SK-N-SH (cell line): Measurements from ENCODE around the gene JAZF1. TPM values are rescaled to one million over a fixed set of nuclear protein-coding genes. Genes with fewer than 3 reads are reported as not detected.

Experiments
- CTCF ChIA-PET: fragments of 300-600, 350-600 bp; formaldehyde crosslinking; extraction: SDS; loops from one replicate; lab custom pipeline; 2021; lab: Yijun Ruan, JAX
- POLR2A ChIA-PET: fragments of 350-600 bp; sonication (Branson Sonifier 250); formaldehyde crosslinking; extraction: SDS; loops from one replicate; lab custom pipeline; 2020; ENCODE audit warnings: antibody characterized with exemption, inconsistent platforms; lab: Yijun Ruan, JAX
- DNase-seq: peaks from one replicate; pipeline ENCODE4 v3.0.0; 2012
- H2AFZ ChIP-seq: fragments of 200-600 bp; sonication (generic); 2 replicates; pipeline ENCODE4 v1.8.1; 2016; ENCODE audit warnings: antibody characterized with exemption, mild to moderate bottlenecking, low read depth
- H3F3A ChIP-seq: fragments of 200-600 bp; sonication (generic); replicated peaks from 2 replicates; pipeline ENCODE3; 2016; ENCODE audit warnings: antibody characterized with exemption, mild to moderate bottlenecking; ENCODE audit not compliant: insufficient read depth
- H3K27ac ChIP-seq, 2 experiments: fragments of 200-500 bp in 1 of 2; fragments of 200-600 bp in 1 of 2; sonication (Bioruptor generic) in 1 of 2; sonication (generic), shearing (Covaris generic) in 1 of 2; 2 replicates each; pipeline versions ENCODE4 v1.5.1 to v1.6.1; 2014 to 2016; ENCODE audit warnings: low read depth in 2 of 2, inconsistent platforms in 1 of 2, low read length in 1 of 2, mild to moderate bottlenecking in 1 of 2, mixed read lengths in 1 of 2
- H3K27me3 ChIP-seq: fragments of 200-600 bp; sonication (generic), shearing (Covaris generic); 2 replicates; pipeline ENCODE4 v1.6.1; 2016; ENCODE audit warnings: mixed run types; ENCODE audit not compliant: insufficient read depth
- H3K36me3 ChIP-seq, 2 experiments: fragments of 200-500 bp in 1 of 2; fragments of 200-600 bp in 1 of 2; sonication (Bioruptor generic) in 1 of 2; sonication (generic) in 1 of 2; replicated peaks in 1 of 2; 2 replicates each; pipeline versions ENCODE3 to v1.5.1; 2014 to 2016; ENCODE audit warnings: low read length in 1 of 2, mild to moderate bottlenecking in 1 of 2; ENCODE audit not compliant: insufficient read depth in 2 of 2, control insufficient read depth in 1 of 2
- H3K4me1 ChIP-seq, 2 experiments: fragments of 200-500 bp in 1 of 2; fragments of 200-600 bp in 1 of 2; sonication (Bioruptor generic) in 1 of 2; sonication (generic), shearing (Covaris generic) in 1 of 2; 2 replicates each; pipeline versions ENCODE4 v1.5.1 to v1.6.1; 2014 to 2016; ENCODE audit warnings: low read depth in 1 of 2, low read length in 1 of 2, mixed run types in 1 of 2; ENCODE audit not compliant: insufficient read depth in 2 of 2, control insufficient read depth in 1 of 2
- H3K4me2 ChIP-seq: fragments of 200-600 bp; sonication (generic), shearing (Covaris generic); 2 replicates; pipeline ENCODE4 v1.6.1; 2017; ENCODE audit warnings: mixed run types
- H3K4me3 ChIP-seq, 2 experiments: fragments of 200-500 bp in 1 of 2; fragments of 200-600 bp in 1 of 2; sonication (Bioruptor generic) in 1 of 2; sonication (generic), shearing (Covaris generic) in 1 of 2; 2 replicates each; pipeline versions ENCODE4 v1.5.1 to v1.8.1; 2014 to 2016; ENCODE audit warnings: low read depth in 2 of 2, inconsistent platforms in 1 of 2, low read length in 1 of 2, mild to moderate bottlenecking in 1 of 2, mixed read lengths in 1 of 2, moderate library complexity in 1 of 2
- H3K79me2 ChIP-seq: fragments of 200-600 bp; sonication (generic); 2 replicates; pipeline ENCODE4 v1.8.1; 2017; ENCODE audit warnings: mild to moderate bottlenecking; ENCODE audit not compliant: insufficient read depth
- H3K9ac ChIP-seq: fragments of 200-600 bp; sonication (generic); 2 replicates; pipeline ENCODE4 v1.6.1; 2017; ENCODE audit warnings: mixed run types
- H3K9me2 ChIP-seq: fragments of 200-600 bp; sonication (generic); 2 replicates; pipeline ENCODE4 v1.6.1; 2017; ENCODE audit warnings: mixed run types
- H3K9me3 ChIP-seq: fragments of 200-600 bp; sonication (generic); 2 replicates; pipeline ENCODE4 v1.6.1; 2017; ENCODE audit warnings: mixed run types, mild to moderate bottlenecking, moderate library complexity
- H4K20me1 ChIP-seq: fragments of 200-600 bp; sonication (generic); 2 replicates; pipeline ENCODE4 v1.6.1; 2017; ENCODE audit warnings: mild to moderate bottlenecking, mixed run types; ENCODE audit not compliant: insufficient read depth
- GATA2 ChIP-seq: sonication (generic); formaldehyde crosslinking; IDR thresholded peaks from 2 replicates; pipeline ENCODE4 v1.5.0; 2020; ENCODE audit warnings: mild to moderate bottlenecking, missing genetic modification reagents
- JUND ChIP-seq: IDR thresholded peaks from 2 replicates; pipeline ENCODE4 v1.4.0; 2012
- NFIC ChIP-seq: IDR thresholded peaks from 2 replicates; pipeline ENCODE4 v1.4.0; 2012; ENCODE audit warnings: borderline replicate concordance
- RAD21 ChIP-seq: IDR thresholded peaks from 2 replicates; pipeline ENCODE4 v1.6.1; 2012; ENCODE audit warnings: mild to moderate bottlenecking, low read length
- RFX5 ChIP-seq: IDR thresholded peaks from 2 replicates; pipeline ENCODE4 v1.6.1; 2012; ENCODE audit warnings: mild to moderate bottlenecking, improper control_type of control experiment, low read length
- SIN3A ChIP-seq: IDR thresholded peaks from 2 replicates; pipeline ENCODE4 v1.6.1; 2012; ENCODE audit warnings: low read depth, mild to moderate bottlenecking, low read length, moderate library complexity, borderline replicate concordance
- WGBS: methylation state at CpG from one replicate; pipeline ENCODE4 v1.1.6; 2017; ENCODE audit warnings: low lambda C conversion rate; 5-methylcytosine and 5-hydroxymethylcytosine counted together
- polyA plus RNA-seq, 3 experiments: library from polyadenylated mRNA; depleted of rRNA; stranded (reverse); fragments of >200 nt; gene quantifications; 2 replicates each; pipeline ENCODE4 v1.2.3, GENCODE V29; 2012
- TF ChIP-seq, protein P1 (sequence below): IDR thresholded peaks from 2 replicates; pipeline ENCODE4 v1.4.0; 2012; ENCODE audit warnings: low read depth, borderline replicate concordance
- TF ChIP-seq, protein P2 (sequence below): fragments of 150-350 bp; IDR thresholded peaks from 2 replicates; pipeline ENCODE4 v1.6.1; 2017; ENCODE audit warnings: antibody characterized with exemption, low read length, low read depth, borderline replicate concordance
- TF ChIP-seq, protein P3 (sequence below): fragments of 150-350 bp; IDR thresholded peaks from 2 replicates; pipeline ENCODE4 v1.6.1; 2016; ENCODE audit warnings: mild to moderate bottlenecking, low read depth, low read length

JAZF1 gene
- polyA plus RNA-seq, 1 of the 3 experiments (the other 2 are of a cell fraction), result 1.7 TPM

DNA sequence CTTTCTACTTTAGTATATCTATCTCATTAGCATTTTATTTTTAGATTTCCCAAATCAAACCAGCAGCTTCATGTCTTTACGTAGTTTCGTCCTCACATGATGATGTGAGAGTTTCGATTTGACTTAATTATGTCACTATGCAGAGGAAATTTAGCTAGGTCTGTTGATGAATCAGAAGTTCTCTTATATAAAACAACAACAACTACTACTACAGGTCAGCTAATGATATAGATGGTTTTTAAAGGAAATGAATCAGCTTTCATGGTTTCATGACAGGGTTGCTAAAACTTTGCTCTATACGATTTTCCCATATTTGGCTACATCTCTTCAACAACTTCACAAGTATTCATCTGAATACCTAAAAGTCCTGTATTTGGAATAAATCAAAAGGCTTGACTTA, 28.6 kb downstream of the JAZF1 start:
- Histone ChIP-seq H3K9ac (no peak overlapping the region), H3K4me3 (no peak overlapping the region), H3K36me3 (no peaks in the 10 kb centered on the region), H3K9me2 (no peaks in the 10 kb centered on the region), H3K9me3 (no peaks in the 10 kb centered on the region), H3F3A (peaks cover 7% of the 10 kb centered on the region), H2AFZ (peak overlapping the region; percentile 14; the same call in 1 of the 2 replicates)
- POLR2A ChIA-PET, result no interaction called here
- WGBS, result 87% methylated on average over 4 of the region's 4 CpGs
- TF ChIP-seq SIN3A, result no peak
- TF ChIP-seq, all 33 proteins: peak for 0
- Histone ChIP-seq H3K4me1 (peaks cover 0 to 10% of the 10 kb centered on the region in 2 experiments; a peak in 1 of 4 replicates), H3K27me3 (no peaks in the 10 kb centered on the region), H3K79me2 (peaks cover 5% of the 10 kb centered on the region), H3K4me2 (0 out of 2 replicates have a peak overlapping the region, but pooled peaks have one; percentile 8), H3K27ac (peak overlapping the region in 1 of 2 experiments; percentile 26; a peak in 1 of 4 replicates), H4K20me1 (no peaks in the 10 kb centered on the region)
- CTCF ChIA-PET, result interaction anchor here (0.7 to 1.5 kb wide), 4 partner anchors 8 to 174 kb away, joined by 3 to 5 read pairs (median 3); no protein-coding TSS in a partner anchor
- no peak for DNase-seq

DNA sequence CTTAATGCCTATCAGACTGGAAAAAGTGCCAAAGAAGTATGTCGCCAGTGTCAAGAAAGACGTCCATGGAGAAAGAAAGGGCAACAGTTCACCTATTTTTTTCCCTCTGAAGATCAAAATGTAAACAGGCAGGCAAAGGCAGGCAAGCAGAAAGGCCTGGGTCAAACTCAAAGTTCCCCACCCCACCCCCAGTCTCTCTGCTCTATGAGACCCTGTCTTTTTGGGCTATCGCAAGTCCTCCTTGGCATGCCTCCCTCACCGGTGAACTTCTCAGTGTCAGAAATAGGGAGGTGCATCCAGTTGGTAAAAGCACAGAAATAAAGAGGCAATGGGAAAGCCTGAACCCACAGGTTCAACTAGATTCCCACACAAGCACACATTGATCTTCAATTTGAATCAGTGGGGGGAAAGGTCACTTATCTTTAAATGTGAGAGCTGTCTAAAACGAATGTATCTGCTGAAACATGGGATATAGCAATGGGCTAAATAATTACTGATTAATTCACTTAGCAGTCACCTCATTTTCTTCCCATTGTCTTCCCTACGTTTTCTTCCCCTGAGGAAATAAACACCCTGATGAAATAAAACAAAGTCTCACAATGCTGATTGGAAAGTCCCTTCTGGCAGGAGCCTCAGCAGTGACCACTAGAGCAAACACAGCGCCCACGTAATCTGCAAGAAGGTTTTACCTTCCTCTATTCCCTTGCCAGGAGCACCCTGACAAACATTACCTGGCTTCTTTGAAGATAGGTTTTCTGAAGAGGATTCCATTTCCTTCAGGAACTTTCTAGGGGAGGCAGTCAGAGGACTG, 31.1 kb downstream of the JAZF1 start:
- H4K20me1 ChIP-seq, result no peaks in the 10 kb centered on the region
- WGBS, result 85% methylated on average over 8 of the region's 8 CpGs
- DNase-seq, result no peak
- POLR2A ChIA-PET, result no interaction called here
- no peak overlapping the region for H3K4me2 ChIP-seq
- no peak overlapping the region for H3K27ac ChIP-seq
- peaks cover 0 to 10% of the 10 kb centered on the region in 2 experiments; a peak in 2 of 4 replicates for H3K4me1 ChIP-seq
- no peaks in the 10 kb centered on the region for H3K9me2 ChIP-seq
- peaks cover 5% of the 10 kb centered on the region for H3K79me2 ChIP-seq
- CTCF ChIA-PET, result interaction anchor here (1.7 kb wide), 1 partner anchor 9 kb away, joined by 3 read pairs; no protein-coding TSS in a partner anchor
- no peak overlapping the region for H3K9ac ChIP-seq
- H3K27me3 ChIP-seq, result no peaks in the 10 kb centered on the region
- no peak overlapping the region for H2AFZ ChIP-seq
- H3F3A ChIP-seq, result peaks cover 7% of the 10 kb centered on the region
- no peak for TF ChIP-seq JUND
- TF ChIP-seq, protein P1, sequence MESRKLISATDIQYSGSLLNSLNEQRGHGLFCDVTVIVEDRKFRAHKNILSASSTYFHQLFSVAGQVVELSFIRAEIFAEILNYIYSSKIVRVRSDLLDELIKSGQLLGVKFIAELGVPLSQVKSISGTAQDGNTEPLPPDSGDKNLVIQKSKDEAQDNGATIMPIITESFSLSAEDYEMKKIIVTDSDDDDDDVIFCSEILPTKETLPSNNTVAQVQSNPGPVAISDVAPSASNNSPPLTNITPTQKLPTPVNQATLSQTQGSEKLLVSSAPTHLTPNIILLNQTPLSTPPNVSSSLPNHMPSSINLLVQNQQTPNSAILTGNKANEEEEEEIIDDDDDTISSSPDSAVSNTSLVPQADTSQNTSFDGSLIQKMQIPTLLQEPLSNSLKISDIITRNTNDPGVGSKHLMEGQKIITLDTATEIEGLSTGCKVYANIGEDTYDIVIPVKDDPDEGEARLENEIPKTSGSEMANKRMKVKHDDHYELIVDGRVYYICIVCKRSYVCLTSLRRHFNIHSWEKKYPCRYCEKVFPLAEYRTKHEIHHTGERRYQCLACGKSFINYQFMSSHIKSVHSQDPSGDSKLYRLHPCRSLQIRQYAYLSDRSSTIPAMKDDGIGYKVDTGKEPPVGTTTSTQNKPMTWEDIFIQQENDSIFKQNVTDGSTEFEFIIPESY, result no peak
- TF ChIP-seq NFIC, result no peak
- no peak for TF ChIP-seq RFX5
- TF ChIP-seq, protein P2, sequence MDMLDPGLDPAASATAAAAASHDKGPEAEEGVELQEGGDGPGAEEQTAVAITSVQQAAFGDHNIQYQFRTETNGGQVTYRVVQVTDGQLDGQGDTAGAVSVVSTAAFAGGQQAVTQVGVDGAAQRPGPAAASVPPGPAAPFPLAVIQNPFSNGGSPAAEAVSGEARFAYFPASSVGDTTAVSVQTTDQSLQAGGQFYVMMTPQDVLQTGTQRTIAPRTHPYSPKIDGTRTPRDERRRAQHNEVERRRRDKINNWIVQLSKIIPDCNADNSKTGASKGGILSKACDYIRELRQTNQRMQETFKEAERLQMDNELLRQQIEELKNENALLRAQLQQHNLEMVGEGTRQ, result no peak
- TF ChIP-seq RAD21, result no peak
- TF ChIP-seq, protein P3, sequence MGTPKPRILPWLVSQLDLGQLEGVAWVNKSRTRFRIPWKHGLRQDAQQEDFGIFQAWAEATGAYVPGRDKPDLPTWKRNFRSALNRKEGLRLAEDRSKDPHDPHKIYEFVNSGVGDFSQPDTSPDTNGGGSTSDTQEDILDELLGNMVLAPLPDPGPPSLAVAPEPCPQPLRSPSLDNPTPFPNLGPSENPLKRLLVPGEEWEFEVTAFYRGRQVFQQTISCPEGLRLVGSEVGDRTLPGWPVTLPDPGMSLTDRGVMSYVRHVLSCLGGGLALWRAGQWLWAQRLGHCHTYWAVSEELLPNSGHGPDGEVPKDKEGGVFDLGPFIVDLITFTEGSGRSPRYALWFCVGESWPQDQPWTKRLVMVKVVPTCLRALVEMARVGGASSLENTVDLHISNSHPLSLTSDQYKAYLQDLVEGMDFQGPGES, result no peak
- no peak for TF ChIP-seq GATA2 (CRISPR knock-in tag)
- TF ChIP-seq, all 33 proteins: peak for 0
- H3K4me3 ChIP-seq, result no peak overlapping the region
- H3K9me3 ChIP-seq, result no peaks in the 10 kb centered on the region
- H3K36me3 ChIP-seq, result no peaks in the 10 kb centered on the region
